Epithelial cell of prostate (primary cell): ENCODE results near the gene UBE2E2.
A peak's percentile ranks its signal among the peaks of the same experiment; 100 is the strongest.

Source experiments
- DNase-seq: peaks from one replicate; pipeline ENCODE4 v3.0.0-alpha.2; 2011; ENCODE audit warnings: low read depth, low spot score
- H3K27ac ChIP-seq: fragments of 450-650 bp; 2 replicates; pipeline ENCODE4 v1.5.1; 2017; ENCODE audit warnings: mild to moderate bottlenecking

Gene UBE2E2

DNA sequence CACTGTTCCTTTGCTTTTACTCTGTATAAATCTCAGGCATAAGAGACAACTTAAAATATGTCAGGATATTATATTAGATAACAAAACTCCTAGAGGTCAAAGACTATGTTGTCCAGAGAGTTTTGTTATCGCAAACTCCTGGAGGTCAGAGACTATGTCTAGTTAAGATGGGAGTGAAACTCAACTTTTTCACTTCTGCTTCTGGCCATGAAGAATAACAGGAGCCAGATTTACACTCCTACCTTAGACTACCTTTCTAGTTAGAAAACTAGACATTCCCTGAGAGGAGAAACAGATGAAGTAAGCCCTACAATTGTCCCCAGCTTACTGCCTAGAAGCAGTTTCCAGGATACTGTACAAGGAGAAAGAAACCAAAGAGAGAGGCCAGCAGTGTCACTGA lies 347.3 kb downstream of the UBE2E2 start:
- no peak overlapping the region for H3K27ac ChIP-seq

DNA sequence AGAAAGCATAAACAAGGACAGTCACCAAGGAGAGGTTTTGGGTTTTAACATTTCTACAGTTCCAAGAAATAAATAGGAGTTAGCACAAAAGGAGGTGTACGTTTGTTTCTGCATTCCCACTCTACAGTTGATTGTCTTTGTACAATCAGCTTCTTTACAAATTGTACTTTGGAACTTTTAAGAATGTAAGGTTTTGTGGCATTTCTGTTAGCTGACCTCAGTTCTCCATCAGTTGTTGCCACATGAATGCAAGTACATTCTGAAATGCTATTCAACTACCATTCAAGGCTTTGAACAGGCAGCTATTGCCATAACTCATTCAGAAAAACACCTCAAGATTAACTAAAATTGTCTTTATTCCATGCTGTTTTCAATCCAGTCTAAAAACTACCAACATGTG lies 349.4 kb downstream of the UBE2E2 start:
- no peak overlapping the region for H3K27ac ChIP-seq
- no peak for DNase-seq

More for the DNA sequence above, 347.3 kb downstream of the UBE2E2 start:
- DNase-seq = no peak

DNA sequence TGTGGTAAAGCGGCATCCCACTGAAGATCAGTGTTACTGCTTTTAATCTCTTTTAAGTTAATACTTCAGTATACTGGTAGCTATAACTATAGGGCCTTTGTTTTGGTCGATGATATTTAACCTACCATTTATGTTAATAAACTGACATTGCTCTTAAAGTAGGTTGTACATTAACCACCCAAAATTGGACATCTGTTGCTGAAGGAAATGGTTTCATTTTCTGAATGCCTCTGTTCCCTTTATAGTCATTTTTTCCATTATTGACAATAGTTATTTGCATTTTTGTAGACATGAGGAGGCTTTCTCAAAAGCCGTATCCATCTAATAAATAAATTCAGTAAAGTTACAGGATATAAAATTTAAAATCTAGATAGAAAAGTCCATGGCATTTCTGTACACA lies 350.2 kb downstream of the UBE2E2 start:
- DNase-seq = no peak
- no peak overlapping the region for H3K27ac ChIP-seq

DNA sequence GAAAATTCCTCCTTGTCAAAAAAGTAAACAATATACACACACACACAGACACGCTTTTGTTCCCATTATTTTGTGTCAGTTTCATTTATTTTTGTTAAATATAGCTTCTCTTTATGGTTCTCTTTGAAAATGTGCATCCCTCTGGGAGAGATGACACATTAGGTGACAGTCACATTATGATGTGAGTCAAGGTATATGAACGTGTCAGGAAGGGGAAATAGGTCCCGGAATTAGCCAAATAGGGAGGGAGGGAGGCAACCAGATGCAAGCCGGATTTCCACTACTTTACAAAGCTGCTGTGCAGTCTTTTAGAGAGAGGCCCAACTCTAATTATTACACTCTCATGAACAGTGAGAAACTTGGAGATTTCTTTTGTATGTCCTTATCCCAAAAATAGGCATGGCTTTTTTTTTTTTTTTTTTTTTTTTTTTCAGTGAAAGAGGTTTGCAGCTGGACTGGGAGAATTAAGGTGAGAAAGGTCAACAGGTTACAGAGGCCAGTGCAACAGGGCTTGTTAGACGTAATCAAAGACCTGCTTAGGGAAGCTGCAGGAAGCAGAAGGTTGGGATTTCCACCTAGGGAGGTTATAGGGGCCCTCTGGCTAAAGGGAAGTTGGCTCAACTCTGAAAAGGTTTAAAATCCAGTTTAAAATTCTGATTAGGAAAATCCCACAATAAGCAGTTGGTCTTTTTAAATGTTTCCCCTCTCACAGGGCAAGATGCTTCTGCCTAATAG lies 362.1 kb downstream of the UBE2E2 start:
- no peak for DNase-seq
- no peak overlapping the region for H3K27ac ChIP-seq

DNA sequence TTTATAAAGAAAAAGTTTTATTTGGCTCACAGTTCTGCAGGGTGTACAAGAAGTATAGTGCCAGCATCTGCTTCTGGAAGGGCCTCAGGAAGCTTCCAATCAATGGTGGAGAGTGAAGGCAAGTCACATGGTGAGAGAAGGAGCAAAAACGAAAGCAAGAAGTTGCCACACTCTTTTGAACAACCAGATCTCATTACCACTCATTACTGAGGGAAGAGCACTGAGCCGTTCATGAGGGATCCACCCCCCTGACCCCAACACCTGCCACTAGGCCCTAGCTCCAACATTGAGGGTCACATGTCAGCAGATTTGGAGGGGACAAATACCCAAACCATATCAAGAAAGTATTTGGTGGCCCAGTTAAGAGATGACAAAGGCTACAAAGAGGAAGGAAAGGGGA lies 363.4 kb downstream of the UBE2E2 start:
- H3K27ac ChIP-seq = no peak overlapping the region
- no peak for DNase-seq

DNA sequence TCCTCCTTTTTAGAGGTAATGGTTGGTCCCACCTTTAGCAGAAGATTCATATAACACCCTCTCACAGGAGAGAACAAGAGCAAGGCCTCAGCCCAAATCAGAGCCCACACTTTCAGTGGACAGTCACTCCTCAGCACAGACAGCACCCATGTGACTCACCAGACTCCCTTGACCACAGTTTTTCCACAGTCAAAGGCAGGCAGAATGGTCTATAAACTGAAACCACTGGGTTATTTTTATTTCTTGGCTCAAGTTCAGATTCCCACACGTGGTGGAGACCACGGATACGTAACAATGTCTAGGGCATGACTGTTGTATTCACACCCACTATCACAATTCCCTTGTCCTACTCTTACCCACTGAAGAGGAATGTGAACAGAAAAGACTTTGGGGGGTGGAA lies 364.8 kb downstream of the UBE2E2 start:
- peak; percentile 77 for DNase-seq
- H3K27ac ChIP-seq = peak overlapping the region; percentile 35

DNA sequence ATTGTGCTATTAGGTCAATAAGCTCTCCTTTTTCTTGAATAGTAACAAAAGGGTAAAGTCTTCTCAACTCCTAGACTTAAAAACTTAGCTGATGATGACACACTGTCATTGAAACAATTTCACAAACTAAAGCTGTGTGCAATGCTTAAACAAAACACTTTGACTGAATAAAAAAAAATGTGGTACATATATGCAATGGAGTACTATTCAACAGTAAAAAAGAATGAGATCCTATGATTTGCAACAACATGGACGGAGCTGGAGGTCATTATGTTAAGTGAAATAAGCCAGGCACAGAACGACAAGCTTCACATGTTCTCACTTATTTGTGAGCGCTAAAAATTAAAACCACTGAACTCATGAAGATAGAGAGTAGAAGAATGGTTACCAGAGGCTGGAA lies 370.7 kb downstream of the UBE2E2 start:
- no peak overlapping the region for H3K27ac ChIP-seq
- DNase-seq = no peak

DNA sequence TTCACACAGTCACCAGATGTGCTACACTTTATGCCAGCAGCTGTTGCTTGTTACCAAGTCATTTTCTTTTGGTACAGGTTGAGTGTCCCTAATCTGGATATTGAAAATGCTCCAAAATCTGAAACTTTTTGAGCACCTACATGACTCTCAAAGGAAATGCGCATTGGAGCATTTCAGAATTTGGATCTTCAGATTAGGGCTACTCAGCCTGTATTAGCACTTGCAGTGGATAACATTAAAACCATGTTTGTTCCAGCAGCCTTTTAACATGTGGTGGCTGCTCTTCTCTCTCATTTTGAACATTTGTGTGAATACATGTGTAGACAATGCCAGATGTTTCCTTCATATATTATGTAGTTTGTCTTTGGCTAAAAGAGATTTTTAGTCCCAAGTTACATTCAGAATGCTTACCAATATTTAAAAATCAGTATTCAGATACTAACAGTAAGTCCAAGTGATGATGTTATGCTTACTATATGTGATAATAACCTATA lies 371.7 kb downstream of the UBE2E2 start:
- H3K27ac ChIP-seq = no peak overlapping the region
- DNase-seq = no peak

DNA sequence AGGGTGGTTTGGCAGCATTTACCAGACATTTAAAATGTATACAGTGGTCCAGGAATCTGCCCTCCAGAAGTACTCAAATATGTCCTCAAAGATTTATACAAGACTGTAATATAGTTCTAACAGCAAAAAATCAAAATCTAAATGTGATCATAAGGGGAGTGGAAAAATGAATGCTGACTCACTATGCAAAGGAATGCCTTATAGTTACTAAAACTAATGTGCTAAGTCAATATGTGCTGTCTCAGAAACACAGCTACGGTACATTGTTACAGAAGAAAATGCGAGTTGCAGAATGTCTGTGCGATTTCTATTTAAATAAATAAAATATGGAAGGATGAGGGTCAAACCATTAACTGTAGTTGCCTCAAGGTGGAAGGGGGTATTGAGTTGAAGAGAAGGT lies 372.6 kb downstream of the UBE2E2 start:
- DNase-seq = no peak
- H3K27ac ChIP-seq = peak overlapping the region; percentile 48

DNA sequence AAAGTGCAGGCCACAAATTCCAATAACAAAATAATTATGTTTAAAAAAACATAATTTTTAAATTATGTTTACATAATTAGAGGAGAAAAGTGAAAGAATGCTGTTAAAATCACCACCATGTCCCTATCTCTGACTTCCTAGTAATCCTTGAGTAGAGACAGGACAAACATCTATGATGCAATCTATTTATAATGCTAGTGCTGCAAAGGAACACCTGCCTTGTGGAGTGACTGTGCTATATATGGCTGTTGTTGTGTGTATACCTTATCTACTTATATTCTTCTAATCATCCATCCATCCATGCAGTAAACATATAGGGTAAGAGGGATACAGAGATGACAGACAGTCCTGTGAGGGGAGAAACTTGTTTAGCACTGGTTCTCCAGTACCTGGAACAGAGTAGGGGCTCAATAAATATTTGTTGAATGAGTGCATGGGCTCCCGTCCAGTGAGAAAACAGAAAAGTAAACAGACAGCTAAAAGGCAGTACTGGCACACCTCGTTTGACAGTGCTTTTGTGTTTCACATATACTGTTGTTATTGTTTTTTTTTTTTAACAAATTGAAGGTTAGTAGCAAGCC lies 373.3 kb downstream of the UBE2E2 start:
- H3K27ac ChIP-seq = peak overlapping the region; percentile 48
- DNase-seq = no peak

DNA sequence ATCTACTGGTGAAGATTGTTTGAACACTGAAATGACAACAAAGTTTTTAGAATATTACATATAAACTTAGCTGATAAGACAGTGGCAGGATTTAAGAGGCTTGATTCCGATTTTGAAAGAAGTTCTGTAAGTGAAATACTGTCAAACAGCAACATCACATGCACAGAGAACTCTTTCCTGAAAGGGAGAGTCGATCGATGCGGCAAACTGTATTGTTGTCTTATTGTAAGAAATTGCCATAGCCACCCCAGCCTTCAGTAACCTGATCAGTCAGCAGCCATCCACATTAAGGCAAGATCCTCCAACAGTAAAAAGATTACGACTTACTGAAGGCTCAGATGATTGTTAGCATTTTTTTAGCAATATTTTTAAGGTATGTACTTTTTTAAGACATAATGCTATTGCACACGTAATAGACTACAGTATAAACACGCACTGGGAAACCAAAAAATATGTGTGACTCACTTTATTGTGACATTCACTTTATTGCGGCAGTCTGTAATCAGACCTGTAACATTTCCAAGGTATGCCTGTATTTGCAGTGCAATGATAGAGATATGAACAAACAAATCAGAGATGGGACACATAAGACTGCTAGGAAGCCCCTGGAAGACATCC lies 377.1 kb downstream of the UBE2E2 start:
- peak; percentile 36 for DNase-seq
- peak overlapping the region; percentile 17 for H3K27ac ChIP-seq

DNA sequence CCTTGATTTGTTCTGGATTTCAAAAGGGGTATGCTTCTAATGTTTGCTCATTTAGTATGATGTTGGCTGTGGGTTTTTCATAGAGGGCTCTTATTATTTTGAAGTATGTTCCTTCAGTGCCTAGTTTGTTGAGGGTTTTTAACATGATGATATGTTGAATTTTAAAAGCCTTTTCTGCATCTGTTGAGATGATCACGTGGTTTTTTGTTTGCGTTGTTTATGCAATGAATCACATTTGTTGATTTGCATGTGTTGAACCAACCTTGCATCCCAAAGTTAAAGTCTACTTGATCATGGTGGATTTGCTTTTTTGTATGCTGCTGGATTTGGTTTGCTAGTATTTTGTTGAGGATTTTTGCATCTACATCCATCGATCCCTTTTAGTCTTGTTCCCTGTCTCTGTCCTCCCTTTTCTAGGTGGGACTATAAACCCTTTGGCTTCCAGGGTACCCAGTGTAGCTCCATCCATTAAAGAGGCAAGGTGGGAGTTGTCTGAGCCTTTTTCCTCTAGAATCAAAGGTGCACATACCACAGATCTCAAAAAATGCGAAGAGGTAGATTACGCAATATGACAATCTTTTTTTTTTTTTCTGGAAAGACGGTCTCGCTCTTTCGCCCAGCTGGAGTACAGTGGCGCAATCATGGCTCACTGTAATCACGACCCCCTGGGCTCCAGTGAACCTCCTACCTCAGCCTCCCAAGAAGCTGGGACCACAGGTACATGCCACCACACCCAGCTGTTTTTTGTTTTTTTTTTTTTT lies 381.0 kb downstream of the UBE2E2 start:
- H3K27ac ChIP-seq = no peak overlapping the region
- no peak for DNase-seq

DNA sequence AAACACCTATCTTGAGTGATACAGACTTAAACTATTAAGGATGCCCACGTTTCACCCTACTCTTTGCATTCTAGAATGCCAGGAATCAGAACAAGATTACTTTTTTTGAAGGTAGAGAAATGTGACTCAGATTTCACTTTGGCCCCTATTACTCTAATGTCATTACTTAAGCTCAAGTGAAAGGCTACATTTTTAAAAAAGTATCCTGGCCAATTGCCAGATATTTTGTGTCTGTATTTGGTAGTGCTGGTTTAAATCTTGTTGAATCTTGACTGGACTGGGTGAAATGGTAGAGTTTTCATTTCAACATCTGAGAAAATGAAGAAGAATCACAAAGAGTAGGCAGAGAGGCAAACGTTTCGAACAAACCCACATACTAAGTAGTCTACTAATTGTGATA lies 384.4 kb downstream of the UBE2E2 start:
- DNase-seq = no peak
- no peak overlapping the region for H3K27ac ChIP-seq

DNA sequence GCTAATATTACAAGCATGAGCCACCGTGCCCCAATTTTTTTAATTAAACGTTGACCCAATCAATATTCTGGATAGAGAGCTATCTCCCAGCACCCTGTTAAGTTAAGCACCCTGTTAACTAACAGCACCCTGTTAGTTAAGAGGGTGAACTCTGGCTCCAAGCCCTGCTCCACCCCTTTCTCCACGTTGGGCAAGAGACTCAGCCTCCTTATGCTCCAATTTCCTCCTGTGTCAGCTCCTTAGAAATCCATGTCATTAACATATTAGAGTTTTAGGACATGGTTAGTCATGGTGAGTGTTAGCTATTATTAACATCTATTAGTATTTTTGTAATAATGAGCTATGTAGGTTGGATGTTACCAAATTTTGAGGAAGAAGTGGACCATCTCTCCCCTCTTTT lies 385.4 kb downstream of the UBE2E2 start:
- no peak overlapping the region for H3K27ac ChIP-seq
- no peak for DNase-seq

DNA sequence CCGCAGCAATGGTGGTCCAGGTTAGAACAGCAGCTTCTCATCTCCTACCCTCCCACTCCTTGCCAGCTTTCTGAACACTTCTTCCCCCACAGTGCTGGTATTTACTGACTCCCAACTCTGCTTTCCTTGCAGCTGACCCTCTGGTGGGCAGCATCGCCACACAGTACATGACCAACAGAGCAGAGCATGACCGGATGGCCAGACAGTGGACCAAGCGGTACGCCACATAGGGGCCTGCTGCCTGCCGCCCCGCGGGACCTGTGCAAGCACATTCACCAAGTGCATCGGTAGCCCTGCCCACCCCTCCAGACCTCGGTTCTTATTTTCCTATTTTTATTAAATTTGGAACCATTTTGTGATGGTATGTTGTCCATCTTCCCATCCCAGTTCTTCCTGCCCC lies 386.5 kb downstream of the UBE2E2 start:
- no peak for DNase-seq
- H3K27ac ChIP-seq = no peak overlapping the region

DNA sequence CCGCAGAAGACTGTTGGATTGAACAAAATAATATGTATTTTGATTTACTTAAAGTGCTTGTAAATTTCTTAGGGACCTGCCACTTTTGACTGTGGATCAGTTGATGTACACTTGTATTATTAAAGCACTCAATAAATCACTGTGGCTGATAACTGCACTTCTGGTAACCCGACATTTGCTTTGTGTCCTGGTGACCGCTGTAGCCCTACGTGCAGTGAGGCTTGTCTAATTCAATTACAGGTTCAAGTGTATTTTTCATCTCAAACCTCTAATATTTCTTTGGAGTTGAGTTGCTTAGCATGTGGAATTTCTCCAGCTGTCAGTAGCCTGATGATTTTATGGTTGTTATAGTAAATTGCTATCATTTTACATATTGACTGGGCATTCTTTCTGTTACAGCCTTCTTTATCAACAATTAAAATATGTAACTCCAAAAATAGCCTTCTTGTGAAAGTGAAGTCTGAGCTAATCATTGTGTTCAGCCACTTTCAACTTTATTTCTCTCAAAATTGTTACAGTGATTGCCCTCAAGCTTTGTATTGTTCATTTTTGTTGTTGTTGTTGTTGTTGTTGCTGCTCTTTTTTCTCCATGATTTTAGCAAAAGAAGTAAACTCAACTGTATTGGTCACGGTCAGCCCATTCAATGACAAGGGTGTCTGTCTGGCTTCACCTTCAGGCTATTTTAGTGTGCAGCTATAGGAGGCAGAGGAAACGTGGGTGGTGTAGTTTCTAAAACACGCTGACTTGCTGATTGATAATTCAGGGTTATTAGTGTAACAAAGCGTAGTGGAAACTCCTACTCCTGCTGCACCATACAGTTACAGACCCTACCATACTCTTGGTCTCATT lies 387.5 kb downstream of the UBE2E2 start:
- no peak overlapping the region for H3K27ac ChIP-seq
- DNase-seq = no peak

DNA sequence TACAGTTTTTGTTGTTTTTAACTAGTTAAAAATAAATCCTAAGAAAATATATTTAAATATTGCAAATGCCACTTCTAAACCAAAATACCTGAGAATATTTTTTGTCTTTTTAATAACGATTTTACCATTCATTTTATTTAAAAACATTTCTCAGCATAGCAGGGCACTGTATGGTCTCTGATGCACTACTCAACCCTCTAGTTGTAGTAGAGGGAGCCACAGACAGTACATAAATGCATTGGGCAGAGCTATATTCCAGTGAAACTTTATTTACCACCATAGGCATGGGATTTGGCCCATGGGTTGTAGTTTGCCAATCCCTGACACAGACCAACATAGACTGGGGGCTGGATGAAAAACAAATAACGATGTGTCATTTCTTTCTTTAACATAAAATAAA lies 388.2 kb downstream of the UBE2E2 start:
- no peak overlapping the region for H3K27ac ChIP-seq
- DNase-seq = no peak

DNA sequence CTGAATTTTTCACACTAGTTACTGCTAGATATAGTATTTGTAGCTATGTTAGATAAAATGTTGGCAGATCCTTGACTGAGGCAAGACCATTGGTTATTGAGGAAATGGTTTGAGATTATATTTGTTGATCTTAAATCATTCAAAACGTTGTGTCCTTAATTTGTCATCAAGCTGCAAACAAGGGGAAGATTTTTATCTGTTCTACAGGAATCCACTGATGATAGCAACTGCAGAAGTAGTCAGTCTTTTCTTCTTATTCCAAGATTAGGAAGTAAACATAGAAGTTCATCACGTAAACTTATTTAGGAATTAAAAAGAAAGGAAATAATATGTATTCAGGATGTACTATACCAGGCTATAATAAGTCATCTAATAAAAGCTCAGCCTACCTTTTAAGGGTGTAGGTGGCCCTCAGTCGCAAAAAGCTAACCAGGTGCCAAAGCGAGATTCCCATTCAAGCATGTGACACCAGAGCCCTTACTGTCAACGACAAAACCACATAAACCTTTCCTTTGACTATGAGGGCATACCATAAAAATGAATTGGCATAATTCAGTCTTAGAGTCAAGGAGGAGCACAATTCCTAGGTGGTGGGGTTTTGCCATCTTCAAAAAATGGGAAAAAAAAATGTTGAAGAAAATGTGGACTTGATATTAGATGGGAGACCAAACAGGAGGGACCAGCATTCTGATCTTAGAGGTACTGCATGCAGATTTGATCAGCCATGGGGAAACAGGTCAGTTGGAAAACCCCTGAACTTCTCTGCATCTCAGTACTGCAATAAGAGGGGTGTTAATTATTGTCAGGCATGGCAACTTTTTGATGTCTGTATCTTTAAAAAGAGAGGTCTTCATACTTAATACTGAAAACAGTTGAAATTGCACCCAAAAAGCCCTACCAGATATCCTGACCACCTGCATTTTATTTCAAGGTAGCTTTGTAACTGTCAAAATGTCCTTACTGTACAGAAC lies 390.1 kb downstream of the UBE2E2 start:
- DNase-seq = no peak
- H3K27ac ChIP-seq = no peak overlapping the region

DNA sequence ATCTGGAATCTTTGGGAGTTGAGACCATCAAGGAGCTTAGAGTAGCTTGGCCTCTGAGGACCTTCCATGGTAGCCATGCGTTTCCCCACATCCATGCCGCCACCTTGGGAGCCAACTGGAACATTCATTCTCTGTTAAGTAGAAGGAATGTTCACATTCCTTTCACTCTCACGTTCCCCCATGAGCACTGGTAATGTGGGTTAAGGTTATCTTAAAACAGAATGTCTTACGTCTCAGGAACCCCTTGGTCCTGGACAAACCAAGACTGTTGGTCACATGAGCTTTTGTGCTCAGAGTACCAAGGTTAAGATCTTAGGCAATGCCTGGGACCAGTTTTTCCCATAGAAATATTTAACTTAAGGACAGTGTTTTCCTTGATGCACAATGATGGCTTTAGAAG lies 390.9 kb downstream of the UBE2E2 start:
- no peak for DNase-seq
- no peak overlapping the region for H3K27ac ChIP-seq
